DMS153 treated with DMSO at 0.1 percent for 48 hours (cell line): ENCODE results near the gene TSSK3.
A peak's percentile ranks its signal among the peaks of the same experiment; 100 is the strongest.
"Not testable (repeated sequence)": the region's sequence is repeated elsewhere in the genome, so short reads cannot be mapped to it uniquely, and the experiment has no call there.

Experiments used
- DNase-seq: peaks from one replicate; lab custom pipeline; 2025; ENCODE audit not compliant: unreplicated experiment; lab: John Stamatoyannopoulos, UW

TSSK3 gene

DNA sequence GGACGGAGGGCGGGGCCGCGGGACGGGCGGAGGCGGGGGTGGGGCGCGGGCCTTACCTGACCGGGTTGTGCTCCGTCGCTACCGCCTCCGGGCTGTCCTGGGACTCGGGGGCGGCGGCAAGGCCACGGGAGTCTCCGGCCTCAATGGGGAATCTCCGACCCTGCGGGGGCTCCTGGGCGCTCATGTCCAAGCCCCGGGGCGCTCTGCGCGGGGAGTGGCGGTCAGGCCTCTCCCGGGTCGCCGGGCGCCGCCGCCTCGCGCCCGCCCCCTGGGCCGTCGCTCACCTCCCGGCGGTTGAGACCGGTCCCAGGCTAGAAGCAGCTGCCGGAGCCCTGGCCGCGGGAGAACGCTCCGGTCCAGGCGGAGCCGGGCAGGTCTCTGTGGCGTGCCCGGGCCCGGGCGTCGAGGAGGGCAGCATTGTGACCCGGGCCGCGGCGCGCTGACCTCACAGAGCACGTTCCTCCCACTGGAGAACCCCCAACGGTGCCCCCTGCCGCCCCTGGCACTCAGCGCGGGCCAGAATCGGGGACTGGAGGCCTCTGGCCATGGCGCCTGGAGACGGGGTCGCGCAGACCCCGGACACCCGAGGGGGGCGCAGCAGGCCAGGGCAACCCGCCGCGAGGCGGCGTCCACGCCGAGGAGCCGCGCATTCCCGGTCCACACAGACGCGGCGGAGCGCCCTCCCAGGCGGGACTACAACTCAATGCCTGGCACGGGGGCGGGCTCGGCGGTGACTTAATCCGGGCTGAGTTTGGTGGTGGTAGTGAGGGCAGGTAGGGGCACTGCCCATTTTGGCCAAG lies 465 bp upstream of the TSSK3 start:
- DNase-seq = no peak

DNA sequence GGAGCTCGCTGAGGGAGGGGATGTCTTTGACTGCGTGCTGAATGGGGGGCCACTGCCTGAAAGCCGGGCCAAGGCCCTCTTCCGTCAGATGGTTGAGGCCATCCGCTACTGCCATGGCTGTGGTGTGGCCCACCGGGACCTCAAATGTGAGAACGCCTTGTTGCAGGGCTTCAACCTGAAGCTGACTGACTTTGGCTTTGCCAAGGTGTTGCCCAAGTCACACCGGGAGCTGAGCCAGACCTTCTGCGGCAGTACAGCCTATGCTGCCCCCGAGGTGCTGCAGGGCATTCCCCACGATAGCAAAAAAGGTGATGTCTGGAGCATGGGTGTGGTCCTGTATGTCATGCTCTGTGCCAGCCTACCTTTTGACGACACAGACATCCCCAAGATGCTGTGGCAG lies 1.4 kb downstream of the TSSK3 start:
- no peak for DNase-seq

DNA sequence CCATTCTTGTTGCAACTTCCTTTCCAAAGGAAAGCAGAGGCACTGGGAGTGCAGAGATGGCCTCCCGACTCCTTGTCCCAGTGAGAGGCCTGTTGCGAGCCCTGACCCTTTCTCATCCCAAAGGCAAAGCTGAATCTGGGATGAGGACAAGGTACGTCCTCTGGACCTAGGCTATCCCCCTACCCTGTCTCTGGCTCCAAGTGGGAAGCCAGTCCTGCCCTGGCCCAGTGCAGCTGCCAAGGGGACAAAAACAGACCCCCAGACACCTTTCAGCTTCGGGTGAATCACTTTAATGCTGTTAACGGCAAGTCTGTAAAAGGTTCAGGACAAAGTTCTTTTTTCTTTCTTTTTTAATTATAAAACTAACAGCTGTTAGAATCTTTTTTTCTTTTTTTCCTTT lies 2.5 kb downstream of the TSSK3 start:
- DNase-seq = no peak

DNA sequence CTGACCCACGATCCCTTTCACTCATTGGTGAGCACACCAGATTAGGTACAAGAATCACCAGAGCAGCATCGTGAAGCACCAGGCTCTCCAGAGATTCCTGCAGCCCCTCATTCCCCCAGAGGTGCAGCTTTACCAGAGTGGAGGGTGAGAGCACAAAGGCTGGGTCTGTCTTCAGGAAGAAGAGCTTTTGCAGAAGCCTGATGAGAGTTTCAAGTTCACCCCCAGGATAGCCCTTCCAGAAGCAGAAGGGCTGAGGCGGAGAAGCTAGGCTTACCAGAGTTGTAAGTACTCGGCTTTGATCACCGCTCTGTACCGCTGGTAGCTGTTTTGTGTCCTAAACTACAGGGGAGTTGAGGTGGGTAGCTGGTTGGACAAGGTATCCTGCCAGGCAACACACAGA lies 3.1 kb downstream of the TSSK3 start:
- DNase-seq = no peak

DNA sequence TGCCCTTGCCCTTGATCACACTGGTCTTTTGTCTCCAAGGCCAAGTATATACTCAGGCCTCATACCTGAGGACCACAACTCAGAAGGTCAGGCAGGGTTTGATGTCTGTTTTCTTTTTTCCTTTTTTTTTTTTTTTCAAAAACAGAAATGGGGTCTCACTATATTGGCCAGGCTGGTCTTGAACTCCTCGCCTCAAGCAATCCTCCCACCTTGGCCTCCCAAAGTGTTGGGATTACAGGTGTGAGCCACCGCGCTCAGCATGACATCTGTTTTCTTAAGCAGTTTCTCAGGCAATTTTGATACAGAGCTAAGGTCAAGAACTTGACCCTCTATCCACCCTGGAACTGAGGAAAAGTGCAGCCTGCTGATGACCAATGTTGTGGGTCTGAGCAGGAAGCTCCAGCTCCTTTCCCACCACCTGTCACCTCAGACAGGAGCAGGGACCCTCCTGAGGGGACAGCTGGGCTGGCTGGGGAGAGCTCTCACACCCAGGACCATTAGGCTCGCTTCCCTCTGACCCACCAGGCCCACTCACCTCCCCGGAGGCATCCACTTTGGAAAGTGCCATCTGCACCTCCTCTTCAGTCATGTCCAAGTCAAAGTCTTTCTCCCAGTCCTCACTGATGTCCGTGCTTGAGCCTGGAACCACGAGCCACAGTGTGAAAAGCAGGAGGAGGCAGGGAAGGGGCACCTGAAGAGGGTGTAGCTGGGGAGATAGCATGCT lies 5.7 kb downstream of the TSSK3 start:
- no peak for DNase-seq

DNA sequence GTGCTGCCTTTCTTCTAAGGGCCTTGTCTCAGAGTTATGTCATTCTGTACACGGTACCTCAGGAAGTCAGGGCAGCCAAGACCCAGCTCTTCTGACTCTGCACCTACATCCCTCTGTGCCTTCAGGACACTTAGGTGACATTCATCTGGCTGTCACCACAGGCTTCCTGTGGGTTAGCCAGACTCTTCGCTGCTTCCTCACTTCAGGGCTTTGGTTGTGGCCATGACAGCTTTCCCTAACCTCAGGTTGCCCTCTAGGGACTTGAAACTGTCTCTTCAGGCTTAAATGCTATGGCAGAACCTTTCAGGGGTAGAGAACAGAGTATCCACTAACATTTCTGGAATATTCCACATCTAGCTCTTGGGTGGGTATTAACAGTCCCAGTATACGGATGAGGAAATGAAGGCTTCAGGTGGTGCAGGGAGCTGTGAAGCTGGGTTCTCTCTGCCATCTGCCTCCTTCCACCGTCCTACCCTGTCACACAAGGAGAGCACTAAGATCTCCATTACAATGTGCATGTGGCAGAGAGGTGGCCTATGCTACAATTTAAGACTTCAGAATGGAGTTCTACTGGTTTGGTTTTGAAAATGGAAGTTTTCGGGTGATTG lies 9.9 kb downstream of the TSSK3 start:
- DNase-seq = no peak

DNA sequence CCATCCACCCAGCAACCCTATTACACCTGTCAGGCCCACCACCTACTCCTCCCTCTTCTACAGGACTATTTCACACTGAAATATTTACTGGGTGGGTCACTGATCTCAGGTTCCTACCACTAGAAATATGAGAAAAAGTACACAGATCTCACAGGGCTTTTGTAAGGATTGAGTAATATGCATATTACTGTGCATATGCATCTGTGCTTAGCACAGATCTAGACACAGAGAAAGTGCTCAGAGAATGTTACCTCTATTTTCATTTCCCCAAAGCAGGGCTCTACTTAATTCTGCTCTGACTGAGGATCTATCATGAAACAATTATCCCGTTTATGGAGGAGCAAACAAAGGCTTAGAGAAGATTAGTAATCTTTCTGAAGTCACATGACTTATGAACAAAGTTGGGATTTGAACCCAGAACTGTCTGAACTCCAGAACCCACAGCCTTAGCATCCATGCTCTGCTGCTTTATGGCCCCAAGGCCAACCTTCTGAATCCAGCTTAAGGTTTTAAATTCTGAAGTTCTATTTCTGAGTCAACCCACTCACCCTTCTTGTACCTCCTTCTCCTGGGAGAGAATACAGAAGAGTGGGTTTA lies 11.8 kb downstream of the TSSK3 start:
- no peak for DNase-seq

DNA sequence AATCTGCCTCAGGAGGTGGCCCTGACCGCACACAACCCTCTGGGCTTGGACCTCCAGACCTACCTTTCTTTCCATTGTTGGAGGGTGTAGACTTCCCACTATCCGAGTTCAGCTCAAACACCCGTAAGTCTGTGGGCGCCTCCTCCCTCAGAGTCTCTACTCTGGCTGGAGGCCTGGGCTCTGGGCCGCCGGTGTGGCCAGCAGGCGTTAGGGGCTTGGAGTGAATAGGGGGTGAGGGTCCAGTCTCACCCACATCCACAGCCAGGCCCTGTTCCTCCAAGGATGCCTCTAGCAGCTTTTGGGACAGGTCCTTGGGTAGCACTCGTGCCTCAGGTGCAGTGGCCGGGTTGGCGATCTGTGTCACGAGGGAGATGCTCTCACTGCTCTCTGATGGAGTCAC lies 13.9 kb downstream of the TSSK3 start:
- no peak for DNase-seq

DNA sequence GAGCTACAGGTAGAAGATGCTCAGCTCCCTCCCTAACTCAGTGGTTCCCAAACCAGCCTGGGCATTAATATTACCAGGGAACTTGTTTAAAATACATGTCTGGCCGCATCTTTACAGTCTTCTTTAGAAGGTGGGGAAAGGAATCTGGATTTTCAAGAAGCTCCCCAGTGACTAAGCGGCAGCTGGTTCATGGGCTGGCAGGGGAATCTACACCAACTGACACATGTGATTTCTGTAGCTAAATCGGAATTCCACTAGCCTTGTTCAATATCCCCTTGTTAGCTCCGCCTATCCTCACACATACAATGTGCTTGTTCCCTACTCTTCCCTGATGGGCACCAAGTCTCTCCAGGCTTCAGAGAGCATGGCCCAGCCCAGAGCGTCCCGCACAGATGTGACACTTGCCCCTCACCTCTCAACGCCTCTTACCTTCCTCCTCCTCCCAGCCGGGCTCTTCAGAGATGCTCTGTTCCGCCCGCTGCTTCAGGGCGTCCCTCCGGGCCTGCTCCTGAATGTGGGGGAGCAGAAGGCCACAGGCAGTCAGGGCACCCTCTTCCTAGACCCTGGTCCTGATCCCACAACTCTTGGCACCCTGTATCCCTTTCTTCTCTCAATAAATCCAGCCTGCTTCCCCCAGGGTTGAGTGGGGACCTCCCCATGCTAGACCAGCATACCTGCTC lies 15.3 kb downstream of the TSSK3 start:
- no peak for DNase-seq

DNA sequence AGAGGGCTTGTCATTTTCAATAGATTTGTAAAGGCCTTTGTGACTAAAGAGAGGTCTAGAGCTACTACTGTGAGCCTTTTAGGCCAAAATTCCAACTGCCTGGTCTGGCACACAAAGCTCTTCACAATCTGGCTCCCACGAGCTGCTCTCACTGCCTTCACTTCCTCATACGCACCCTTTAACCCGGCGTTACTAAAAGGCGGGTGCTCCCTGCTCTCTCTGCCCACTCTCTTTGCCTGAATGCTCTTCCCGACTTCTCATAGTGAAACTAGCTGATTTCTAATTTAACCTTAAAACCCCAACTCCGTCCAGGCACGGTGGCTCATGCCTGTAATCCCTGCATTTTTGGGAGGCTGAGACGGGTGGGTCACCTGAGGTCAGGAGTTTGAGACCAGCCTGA lies 17.7 kb downstream of the TSSK3 start:
- no peak for DNase-seq

DNA sequence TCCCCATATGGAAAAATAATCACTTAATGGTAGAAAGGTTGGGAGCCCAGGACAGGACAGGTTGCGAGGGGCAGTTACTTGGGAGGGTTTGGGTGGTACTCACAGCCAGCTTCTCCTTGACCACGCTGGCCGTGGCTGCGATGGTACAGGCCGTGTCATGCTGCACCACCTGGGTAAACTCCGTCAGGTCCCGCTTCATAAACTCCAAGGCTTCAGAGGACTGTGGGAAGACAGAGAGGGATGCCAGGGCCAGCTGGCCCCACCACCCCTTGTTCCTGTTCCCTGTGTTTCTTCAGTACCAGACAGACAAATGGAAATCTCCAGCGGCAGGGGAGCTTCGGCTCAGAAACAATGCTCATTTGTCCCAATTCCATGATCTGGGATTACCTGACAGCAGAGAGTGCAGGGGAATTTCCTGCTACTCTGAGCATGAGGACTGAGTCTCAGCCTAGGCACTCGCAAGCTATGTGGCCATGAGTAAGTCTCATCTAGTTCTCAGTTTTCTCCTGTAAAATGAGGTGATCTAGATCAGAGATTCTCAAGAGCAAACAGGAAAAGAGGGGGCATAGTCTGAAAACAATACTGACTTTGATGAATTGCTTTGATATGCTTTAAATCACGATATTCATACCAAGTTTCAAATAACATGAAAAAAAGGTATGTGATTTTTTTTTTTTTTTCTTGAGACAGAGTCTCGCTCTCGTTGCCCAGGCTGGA lies 24.5 kb downstream of the TSSK3 start:
- no peak for DNase-seq

DNA sequence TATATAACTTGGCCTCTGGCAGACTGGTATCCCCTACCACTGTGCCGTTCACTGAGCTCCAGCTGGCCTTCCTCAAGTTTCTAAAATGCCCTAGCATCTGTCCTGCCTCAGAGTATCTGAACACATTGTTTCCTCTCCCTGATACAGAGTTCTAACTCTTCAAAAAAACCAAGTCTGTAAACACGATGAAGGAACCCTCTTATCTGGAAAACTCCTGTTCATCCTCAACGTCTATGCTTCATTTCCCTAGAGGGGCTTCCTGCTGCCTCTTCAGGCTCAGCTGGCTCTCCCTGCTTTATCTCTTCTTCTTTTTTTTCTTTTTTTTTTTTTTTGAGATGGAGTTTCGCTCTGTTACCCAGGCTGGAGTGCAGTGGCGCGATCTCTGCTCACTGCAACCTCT lies 26.3 kb downstream of the TSSK3 start:
- no peak for DNase-seq

DNA sequence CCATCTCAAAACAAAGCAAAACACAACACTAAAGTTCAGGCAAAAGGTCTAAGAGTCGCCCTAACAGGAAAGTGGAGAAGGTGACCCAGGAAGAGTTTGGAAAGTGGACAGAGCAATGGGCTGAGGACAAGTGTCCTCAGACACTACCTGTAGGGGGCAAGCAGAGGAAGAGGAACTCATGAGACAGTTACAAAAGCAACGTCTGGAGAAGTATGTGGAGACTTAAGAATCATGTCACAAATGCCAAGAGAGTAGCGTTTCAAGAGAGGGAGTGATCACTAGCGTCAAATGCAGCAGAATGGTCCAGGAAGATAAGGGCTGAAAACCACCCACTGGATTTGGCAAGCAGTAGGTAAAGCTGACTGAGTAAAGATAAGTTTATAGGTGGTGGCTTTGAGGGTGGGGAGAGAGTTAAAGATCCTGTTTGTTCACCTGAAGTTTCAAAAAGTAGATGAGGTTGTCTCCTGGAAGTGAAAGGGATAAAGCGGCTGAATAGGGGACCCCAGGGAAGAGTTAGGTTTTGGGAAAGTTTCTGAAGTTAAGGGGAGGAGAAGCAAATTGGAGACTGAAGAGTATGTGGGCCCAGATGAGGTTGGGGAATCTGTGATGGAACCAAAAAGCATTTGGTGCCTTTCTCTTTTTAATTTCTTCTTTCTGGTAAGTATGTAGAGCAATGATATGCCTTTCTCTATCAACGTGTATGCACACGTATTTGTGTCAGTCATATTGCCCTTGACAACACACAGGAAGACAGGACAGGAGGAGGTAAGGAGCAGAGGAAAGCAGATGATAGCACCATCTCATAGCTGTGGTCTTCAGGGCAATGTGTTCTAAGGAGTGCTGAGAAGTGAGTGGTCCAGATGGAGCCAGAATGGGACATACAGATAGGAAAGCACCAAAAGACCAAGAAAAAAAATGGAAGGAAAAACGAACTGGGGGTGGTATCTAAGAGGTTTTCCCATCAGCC lies 28.8 kb downstream of the TSSK3 start:
- DNase-seq = no peak

DNA sequence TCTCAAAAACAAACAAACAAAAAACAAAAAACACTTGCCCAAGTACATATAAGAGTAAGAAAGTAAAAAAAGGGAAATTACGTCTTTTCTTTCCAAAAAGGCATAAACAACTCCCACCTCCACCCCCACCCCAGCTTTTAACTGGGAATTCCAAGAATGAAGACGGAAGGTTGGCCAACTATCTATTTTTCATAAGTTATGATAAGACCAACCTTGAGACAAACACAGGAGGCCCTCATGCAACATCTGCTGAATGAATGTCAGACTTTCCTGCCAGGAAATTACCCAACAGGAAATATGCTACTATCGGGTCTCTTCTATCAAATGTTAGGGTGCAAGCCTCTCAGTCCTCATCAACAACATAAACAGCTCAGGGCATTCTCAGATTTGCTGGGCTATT lies 30.0 kb downstream of the TSSK3 start:
- no peak for DNase-seq

DNA sequence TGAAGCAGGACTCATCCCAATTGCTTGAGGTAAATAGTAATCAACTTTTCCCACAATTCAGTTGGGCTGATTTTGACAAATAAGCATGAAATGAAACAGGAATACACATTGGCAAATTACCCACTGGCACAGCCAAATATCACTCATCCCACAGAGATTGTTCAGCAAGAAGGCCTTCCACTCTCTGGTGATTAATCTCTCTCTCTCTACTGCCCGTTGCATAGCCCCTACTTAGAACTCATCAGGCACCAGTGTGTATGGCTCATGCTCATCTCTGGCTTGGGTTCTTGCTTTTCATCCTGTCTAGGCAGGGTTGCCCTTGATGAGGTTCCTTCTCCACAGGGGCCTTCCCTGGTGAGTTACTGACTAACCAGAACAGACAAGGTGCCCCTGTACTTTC lies 30.8 kb downstream of the TSSK3 start:
- DNase-seq = no peak

DNA sequence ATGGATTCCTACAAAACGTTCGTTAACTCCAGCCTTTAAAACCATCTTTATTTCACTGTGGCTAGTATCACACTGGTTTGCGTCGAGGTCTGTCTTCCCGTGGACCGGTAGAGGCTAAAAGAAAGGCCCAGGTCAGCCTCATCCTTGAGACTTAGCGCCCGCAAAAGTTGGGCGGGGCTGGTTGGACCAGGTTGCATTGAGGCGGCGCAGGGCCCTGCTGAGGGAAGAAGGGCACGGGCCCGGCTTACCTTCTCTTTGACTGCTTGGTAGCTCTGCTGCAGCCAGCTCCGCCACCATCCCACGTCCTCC lies 31.4 kb downstream of the TSSK3 start:
- no peak for DNase-seq

DNA sequence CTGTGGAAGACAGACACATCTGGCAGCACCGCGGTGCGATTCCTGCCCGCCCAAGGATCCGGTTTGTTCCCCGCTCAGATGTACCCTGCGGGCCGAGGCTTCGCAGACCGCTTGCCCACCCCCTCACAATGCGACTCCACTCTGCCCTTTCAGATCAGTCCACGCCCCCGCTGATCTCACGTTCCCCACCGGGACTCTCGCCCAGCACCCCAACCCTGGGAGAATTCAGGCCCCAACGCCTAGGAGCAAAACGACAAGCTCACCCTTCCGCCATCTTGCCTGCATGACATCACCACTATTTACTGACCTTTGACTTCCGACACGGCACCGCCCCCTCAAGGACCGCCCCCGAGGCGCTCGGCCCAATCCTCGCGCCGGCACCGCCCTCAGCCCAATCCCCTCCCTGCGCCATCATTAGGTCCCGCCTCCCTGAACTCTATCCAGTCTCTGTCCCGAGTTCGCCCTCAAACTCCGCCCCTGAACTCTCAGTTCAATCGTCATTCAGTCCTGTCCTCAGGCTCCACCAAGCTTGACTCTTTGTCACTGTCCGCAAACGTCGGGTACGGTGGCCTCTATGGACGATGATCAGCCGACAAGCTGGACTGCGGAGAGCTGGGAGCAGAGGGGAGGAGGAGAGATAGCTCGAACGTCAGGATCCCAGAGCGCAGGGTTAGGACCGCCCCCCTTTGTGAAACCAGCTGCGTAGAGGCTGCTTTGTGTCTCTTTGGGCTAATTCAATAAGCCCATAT lies 32.0 kb downstream of the TSSK3 start, which contains the start of gene BSDC1:
TSS of gene BSDC1 (minus strand) at position 301 of the 749 bp plus-strand sequence. CDS start at position 274, 27 bp downstream.
- peak; percentile 100 for DNase-seq

DNA sequence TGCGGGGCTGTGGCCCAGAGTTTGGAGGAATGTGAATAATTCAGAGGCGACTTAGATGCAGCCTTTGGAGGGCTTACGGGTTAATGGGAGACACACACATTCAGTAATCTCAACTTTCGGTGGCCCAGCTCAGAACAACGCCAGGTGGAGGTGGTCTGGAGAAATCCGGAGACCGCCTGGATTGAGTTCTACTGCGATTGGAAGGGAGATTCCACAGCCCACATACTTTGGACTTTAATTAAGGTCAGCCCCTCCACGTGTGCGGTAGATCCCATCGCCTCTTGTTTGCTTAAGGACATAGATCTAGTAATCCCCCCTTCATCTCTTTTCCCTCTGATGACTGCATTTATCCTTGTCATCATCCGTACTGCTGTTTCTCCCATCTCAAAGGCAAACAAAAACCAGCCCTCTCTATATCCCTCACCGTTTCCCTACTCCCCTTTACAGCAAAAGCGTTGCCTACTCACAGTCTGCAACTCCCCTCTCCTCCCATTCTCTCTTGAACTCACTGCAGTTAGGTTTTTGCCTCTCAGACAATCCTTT lies 32.6 kb downstream of the TSSK3 start:
- DNase-seq = peak; percentile 41

DNA sequence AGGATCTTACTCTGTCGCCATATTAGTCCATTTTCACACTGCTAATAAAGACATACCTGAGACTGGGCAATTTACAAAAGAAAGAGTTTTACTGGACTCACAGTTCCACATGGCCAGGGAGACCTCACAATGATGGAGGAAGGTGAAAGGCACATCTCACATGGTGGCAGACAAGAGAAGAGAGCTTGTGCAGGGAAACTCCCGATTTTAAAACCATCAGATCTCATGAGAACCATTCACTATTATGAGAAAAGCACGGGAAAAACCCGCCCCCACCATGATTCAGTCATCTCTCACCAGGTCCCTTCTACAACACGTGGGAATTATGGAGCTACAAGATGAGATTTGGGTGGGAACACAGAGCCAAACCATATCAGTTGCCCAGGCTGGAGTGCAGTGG lies 34.2 kb downstream of the TSSK3 start:
- not testable (repeated sequence) for DNase-seq
